ENCODE data around the gene ZNF660.

DNA sequence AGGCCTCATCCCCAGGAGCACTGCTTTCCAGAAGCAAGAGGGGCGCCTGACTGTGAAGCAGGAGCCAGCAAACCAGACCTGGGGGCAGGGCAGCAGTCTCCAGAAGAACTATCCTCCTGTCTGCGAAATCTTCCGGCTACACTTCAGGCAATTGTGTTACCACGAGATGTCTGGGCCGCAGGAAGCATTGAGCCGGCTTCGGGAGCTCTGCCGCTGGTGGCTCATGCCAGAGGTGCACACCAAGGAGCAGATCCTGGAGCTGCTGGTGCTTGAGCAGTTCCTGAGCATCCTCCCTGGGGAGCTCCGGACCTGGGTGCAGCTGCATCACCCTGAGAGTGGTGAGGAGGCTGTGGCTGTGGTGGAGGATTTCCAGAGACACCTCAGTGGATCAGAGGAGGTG, 27.7 kb upstream of the ZNF660 start:
- TF ChIP-seq, protein P1, sequence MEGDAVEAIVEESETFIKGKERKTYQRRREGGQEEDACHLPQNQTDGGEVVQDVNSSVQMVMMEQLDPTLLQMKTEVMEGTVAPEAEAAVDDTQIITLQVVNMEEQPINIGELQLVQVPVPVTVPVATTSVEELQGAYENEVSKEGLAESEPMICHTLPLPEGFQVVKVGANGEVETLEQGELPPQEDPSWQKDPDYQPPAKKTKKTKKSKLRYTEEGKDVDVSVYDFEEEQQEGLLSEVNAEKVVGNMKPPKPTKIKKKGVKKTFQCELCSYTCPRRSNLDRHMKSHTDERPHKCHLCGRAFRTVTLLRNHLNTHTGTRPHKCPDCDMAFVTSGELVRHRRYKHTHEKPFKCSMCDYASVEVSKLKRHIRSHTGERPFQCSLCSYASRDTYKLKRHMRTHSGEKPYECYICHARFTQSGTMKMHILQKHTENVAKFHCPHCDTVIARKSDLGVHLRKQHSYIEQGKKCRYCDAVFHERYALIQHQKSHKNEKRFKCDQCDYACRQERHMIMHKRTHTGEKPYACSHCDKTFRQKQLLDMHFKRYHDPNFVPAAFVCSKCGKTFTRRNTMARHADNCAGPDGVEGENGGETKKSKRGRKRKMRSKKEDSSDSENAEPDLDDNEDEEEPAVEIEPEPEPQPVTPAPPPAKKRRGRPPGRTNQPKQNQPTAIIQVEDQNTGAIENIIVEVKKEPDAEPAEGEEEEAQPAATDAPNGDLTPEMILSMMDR (IDR thresholded peaks at IDR 0.05; ENCODE audit: poor library complexity): no peak
- no peak for TF ChIP-seq EZH2phosphoT487 (IDR thresholded peaks at IDR 0.05; ENCODE audit: low read depth, severe bottlenecking, unreplicated experiment)
